Vagina (tissue), 2 donors: ENCODE results near the gene GRM8. TPM values are rescaled to one million over a fixed set of nuclear protein-coding genes. Genes with fewer than 3 reads are reported as not detected.

ENCODE experiments used
- DNase-seq, 2 donors: peaks; one replicate each; pipeline ENCODE4 v3.0.0-alpha.2; 2017; ENCODE audit errors: extremely low spot score in 2 of 2
- H3K27ac ChIP-seq: fragments of 200-600 bp; sonication (generic); one replicate; pipeline ENCODE4 v1.5.1; 2019
- H3K27me3 ChIP-seq: fragments of 200-600 bp; sonication (generic); one replicate; pipeline ENCODE4 v1.5.1; 2019
- H3K36me3 ChIP-seq, 2 donors: fragments of 200-600 bp; sonication (generic); one replicate each; pipeline ENCODE4 v1.5.1; 2017 to 2019
- H3K4me1 ChIP-seq: fragments of 200-600 bp; sonication (generic); one replicate; pipeline ENCODE4 v1.5.1; 2019
- H3K4me3 ChIP-seq, 2 donors: fragments of 200-600 bp; sonication (generic); 1 replicate in 1 of 2; 2 replicates in 1 of 2; pipeline ENCODE4 v1.5.1; 2016 to 2019
- H3K9me3 ChIP-seq: fragments of 200-600 bp; sonication (generic); one replicate; pipeline ENCODE4 v1.5.1; 2019
- POLR2A ChIP-seq, 2 donors: fragments of 450-650 bp; IDR thresholded peaks; one replicate each; pipeline ENCODE4 v1.6.1; 2017; ENCODE audit warnings: antibody characterized with exemption in 2 of 2, mild to moderate bottlenecking in 2 of 2, moderate library complexity in 2 of 2
- POLR2AphosphoS5 ChIP-seq, 2 donors: sonication (generic); formaldehyde crosslinking; IDR thresholded peaks; one replicate each; pipeline ENCODE4 v1.9.0; 2017; ENCODE audit warnings: antibody characterized with exemption in 2 of 2, mild to moderate bottlenecking in 2 of 2, low read depth in 1 of 2; ENCODE audit not compliant: insufficient read depth in 1 of 2
- intact Hi-C: fragments of 100-400 bp; cut with DNase I; formaldehyde crosslinking; loops from one replicate; pipeline ENCODE4 v1.15.1; 2023
- total RNA-seq: library from RNA; depleted of rRNA; stranded (reverse); fragments of >200 nt; gene quantifications from one replicate; pipeline ENCODE4 v1.2.3, GENCODE V29; 2016
- TF ChIP-seq, protein P1 (sequence below), 3 experiments: fragments of 450-650 bp in 2 of 3; fragments of 200-600 bp in 1 of 3; sonication (generic) in 1 of 3; IDR thresholded peaks; one replicate each; pipeline ENCODE4 v1.5.1; 2017 to 2019; ENCODE audit warnings: antibody characterized with exemption in 3 of 3, mild to moderate bottlenecking in 2 of 3, moderate library complexity in 2 of 3

Gene GRM8
- total RNA-seq, 1 donor from 2014 or later = not detected

DNA sequence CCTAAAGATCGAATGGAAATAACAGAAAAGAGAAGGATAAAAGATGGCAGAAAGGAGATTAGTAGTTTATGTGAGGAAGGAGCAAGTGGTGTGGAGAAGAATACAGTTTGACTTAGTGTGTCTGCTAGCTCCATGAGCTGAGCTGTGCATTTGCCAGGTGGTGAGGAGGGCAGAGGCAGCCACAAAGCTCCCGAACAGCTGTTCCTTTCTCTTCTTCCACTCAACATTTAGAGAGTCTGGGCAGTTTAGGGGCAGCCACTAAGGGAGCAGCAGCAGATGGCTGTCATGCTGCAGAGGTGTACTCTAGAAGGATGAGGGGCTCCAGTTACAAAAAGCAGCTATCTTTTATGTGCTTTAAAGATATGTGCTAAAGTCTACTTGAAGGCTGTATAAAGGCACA lies 674.4 kb downstream of the GRM8 start:
- DNase-seq = no peak
- Histone ChIP-seq H3K4me3 (no peak overlapping the region), H3K9me3 (no peaks in the 10 kb centered on the region), H3K36me3 (no peaks in the 10 kb centered on the region), H3K4me1 (no peaks in the 10 kb centered on the region), H3K27me3 (no peaks in the 10 kb centered on the region), H3K27ac (no peak overlapping the region)
- intact Hi-C loops = no loop called here
- TF ChIP-seq POLR2A (IDR thresholded peaks at IDR 0.05) (no peak), POLR2AphosphoS5 (IDR thresholded peaks at IDR 0.05; ENCODE audit: insufficient read depth in 1 of 2, low read depth in 1 of 2) (no peak)
- TF ChIP-seq, protein P1, sequence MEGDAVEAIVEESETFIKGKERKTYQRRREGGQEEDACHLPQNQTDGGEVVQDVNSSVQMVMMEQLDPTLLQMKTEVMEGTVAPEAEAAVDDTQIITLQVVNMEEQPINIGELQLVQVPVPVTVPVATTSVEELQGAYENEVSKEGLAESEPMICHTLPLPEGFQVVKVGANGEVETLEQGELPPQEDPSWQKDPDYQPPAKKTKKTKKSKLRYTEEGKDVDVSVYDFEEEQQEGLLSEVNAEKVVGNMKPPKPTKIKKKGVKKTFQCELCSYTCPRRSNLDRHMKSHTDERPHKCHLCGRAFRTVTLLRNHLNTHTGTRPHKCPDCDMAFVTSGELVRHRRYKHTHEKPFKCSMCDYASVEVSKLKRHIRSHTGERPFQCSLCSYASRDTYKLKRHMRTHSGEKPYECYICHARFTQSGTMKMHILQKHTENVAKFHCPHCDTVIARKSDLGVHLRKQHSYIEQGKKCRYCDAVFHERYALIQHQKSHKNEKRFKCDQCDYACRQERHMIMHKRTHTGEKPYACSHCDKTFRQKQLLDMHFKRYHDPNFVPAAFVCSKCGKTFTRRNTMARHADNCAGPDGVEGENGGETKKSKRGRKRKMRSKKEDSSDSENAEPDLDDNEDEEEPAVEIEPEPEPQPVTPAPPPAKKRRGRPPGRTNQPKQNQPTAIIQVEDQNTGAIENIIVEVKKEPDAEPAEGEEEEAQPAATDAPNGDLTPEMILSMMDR (IDR thresholded peaks at IDR 0.05) = no peak

DNA sequence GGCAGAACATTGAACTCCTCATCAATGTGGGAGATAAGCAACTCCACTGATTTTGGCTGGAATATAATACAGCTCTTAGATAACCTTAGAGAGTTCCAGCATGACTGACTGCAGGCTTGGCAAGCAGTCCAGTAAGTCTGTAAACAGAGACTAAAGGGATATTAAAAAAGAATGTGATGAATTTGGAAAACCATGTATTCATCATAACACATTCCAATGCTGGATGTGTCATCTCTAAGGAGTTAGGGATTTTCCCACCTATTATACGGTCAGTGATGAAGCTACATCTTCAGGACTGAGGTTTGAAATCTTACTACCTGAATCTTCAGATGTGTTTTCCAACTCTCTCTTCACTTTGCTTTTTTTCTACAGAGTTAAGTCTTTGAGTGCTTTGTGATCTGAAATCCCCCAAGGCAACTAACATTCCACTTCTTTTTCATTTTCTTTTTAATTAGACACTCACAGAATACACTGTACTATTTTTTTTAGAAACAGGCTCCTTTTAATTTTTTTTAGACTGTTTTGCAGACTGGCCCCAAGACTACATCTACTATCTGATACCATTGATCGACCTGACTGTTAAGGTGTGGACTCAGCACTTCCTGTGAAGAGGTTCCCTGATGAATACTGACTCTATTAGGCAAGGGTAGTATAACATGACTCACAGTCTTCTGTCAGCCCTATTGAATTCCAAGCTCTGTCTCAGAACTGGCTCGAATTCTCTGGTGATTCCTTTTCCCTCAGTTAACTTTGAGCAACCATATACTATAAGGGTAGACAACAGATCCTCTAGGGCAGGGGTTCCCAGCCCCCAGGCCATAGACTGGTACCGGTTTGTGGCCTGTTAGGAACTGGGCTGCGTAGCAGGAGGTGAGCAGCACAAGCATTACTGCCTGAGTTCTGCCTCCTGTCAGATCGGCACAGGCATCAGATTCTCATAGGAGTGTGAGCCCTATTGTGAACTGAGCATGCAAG lies 678.2 kb downstream of the GRM8 start:
- H3K27ac ChIP-seq = no peak overlapping the region
- no peak for DNase-seq
- H3K27me3 ChIP-seq = no peaks in the 10 kb centered on the region
- intact Hi-C loops = no loop called here
- H3K36me3 ChIP-seq = no peaks in the 10 kb centered on the region
- H3K9me3 ChIP-seq = no peaks in the 10 kb centered on the region
- TF ChIP-seq, protein P1 (IDR thresholded peaks at IDR 0.05) = no peak
- TF ChIP-seq POLR2A (IDR thresholded peaks at IDR 0.05) = no peak
- TF ChIP-seq POLR2AphosphoS5 (IDR thresholded peaks at IDR 0.05; ENCODE audit: insufficient read depth in 1 of 2, low read depth in 1 of 2) = no peak
- H3K4me1 ChIP-seq = no peaks in the 10 kb centered on the region
- no peak overlapping the region for H3K4me3 ChIP-seq

DNA sequence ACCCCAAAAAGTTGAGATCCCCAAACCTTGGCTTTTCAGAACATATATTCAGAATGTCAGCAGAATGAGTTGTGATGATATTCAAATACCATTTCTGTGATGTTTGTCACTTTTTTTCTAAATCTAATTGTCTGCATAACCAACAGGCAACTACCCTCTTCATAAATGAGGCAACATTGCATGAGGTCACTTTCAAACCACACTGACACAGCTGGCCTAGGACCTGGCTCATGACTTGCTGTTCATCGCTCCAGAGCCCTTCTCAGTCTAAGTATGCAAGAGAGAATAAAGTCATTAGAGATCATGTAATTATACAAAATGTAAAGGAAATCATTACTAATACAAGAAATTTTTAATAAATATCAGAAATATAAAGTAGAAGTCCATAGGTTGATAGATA lies 681.9 kb downstream of the GRM8 start:
- H3K4me3 ChIP-seq = no peak overlapping the region
- no peak for DNase-seq
- no peaks in the 10 kb centered on the region for H3K9me3 ChIP-seq
- no peaks in the 10 kb centered on the region for H3K4me1 ChIP-seq
- TF ChIP-seq POLR2AphosphoS5 (IDR thresholded peaks at IDR 0.05; ENCODE audit: insufficient read depth in 1 of 2, low read depth in 1 of 2) (no peak), POLR2A (IDR thresholded peaks at IDR 0.05) (no peak)
- TF ChIP-seq, protein P1 (IDR thresholded peaks at IDR 0.05) = no peak
- H3K36me3 ChIP-seq = no peaks in the 10 kb centered on the region
- no peak overlapping the region for H3K27ac ChIP-seq
- H3K27me3 ChIP-seq = no peaks in the 10 kb centered on the region
- intact Hi-C loops = no loop called here

DNA sequence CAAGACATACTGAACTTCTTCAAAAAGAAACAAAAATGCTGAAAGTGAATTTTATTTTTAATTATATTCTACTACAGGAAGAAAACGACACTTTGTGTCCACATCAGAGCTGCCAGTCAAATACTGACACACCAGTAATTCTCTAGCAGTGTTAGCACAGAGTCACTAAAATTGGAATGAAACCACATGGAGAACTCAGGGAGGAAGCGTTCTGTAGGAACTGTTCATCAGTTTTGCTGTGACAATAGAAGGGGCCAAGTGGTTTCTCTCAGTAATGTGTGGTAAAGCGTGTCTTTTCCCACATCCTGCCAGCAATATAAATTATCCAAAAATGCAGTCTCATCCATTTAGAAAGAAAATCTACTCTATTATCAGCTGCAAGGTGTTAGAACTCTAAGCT lies 683.3 kb downstream of the GRM8 start:
- no peaks in the 10 kb centered on the region for H3K4me1 ChIP-seq
- TF ChIP-seq POLR2A (IDR thresholded peaks at IDR 0.05) (no peak), POLR2AphosphoS5 (IDR thresholded peaks at IDR 0.05; ENCODE audit: insufficient read depth in 1 of 2, low read depth in 1 of 2) (no peak)
- TF ChIP-seq, protein P1 (IDR thresholded peaks at IDR 0.05) = no peak

DNA sequence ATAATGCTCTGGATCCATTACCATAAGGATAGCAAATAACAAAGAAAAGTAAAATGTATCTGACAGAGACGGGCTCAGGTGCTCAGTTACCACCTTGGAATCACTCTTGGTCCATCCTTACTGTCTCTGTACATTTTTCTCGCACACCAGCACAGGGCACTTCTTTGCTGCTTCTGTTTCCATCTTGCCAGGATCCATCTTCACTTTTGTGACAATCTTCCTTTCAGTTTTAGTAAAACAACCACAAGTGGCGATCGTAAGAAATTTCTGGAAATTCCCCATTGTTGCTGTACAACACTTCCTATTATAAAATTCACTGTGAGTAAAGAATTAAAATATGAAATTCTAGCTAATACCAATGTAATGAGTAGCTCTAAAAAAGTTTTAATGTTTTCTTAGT lies 695.5 kb downstream of the GRM8 start:
- no peaks in the 10 kb centered on the region for H3K4me1 ChIP-seq
- no peaks in the 10 kb centered on the region for H3K36me3 ChIP-seq
- TF ChIP-seq POLR2AphosphoS5 (IDR thresholded peaks at IDR 0.05; ENCODE audit: insufficient read depth in 1 of 2, low read depth in 1 of 2) (no peak), POLR2A (IDR thresholded peaks at IDR 0.05) (no peak)
- TF ChIP-seq, protein P1 (IDR thresholded peaks at IDR 0.05) = no peak
- no peak overlapping the region for H3K4me3 ChIP-seq
- H3K27me3 ChIP-seq = no peaks in the 10 kb centered on the region
- intact Hi-C loops = no loop called here
- DNase-seq = no peak
- H3K27ac ChIP-seq = no peak overlapping the region
- H3K9me3 ChIP-seq = no peaks in the 10 kb centered on the region

More for the DNA sequence above, 683.3 kb downstream of the GRM8 start:
- Histone ChIP-seq H3K27me3 (no peaks in the 10 kb centered on the region), H3K27ac (no peak overlapping the region), H3K4me3 (no peak overlapping the region), H3K9me3 (no peaks in the 10 kb centered on the region), H3K36me3 (no peaks in the 10 kb centered on the region)
- intact Hi-C loops = no loop called here
- no peak for DNase-seq
